Gastroesophageal sphincter (tissue), 3 donors: ENCODE measurements around the gene TXNDC5.

Experiments
- POLR2A ChIP-seq, 2 donors: fragments of 450-650 bp; IDR thresholded peaks; one replicate each; pipeline ENCODE4 v1.6.1; 2017; ENCODE audit warnings: antibody characterized with exemption in 2 of 2, mild to moderate bottlenecking in 2 of 2, moderate library complexity in 1 of 2
- TF ChIP-seq, protein P1 (sequence below), 4 experiments: fragments of 200-600 bp in 2 of 4; fragments of 450-650 bp in 2 of 4; sonication (generic) in 1 of 4; IDR thresholded peaks; one replicate each; pipeline ENCODE4 v1.5.1; 2017 to 2019; ENCODE audit warnings: antibody characterized with exemption in 4 of 4, mild to moderate bottlenecking in 2 of 4, moderate library complexity in 2 of 4

DNA sequence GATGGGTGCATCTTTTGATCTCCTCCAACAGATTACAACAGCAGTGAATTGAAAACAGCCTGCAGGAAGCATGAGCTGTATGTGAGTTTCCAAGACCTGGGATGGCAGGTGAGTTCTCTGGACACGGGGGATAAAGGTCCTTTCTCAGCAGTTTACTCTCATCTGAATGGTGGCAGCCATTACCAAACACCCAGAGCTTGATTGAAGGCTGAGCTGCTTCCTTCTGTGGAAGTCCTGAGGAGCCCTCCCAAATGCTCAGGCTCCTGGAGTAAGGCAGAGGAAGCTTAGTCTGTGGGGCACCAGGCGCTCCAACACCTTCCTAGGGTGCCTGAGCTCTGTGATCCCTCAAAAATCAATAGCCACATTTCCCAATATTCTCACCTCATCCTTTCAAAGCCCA, 31.5 kb downstream of the TXNDC5 start:
- TF ChIP-seq POLR2A (IDR thresholded peaks at IDR 0.05): no peak
- TF ChIP-seq, protein P1, sequence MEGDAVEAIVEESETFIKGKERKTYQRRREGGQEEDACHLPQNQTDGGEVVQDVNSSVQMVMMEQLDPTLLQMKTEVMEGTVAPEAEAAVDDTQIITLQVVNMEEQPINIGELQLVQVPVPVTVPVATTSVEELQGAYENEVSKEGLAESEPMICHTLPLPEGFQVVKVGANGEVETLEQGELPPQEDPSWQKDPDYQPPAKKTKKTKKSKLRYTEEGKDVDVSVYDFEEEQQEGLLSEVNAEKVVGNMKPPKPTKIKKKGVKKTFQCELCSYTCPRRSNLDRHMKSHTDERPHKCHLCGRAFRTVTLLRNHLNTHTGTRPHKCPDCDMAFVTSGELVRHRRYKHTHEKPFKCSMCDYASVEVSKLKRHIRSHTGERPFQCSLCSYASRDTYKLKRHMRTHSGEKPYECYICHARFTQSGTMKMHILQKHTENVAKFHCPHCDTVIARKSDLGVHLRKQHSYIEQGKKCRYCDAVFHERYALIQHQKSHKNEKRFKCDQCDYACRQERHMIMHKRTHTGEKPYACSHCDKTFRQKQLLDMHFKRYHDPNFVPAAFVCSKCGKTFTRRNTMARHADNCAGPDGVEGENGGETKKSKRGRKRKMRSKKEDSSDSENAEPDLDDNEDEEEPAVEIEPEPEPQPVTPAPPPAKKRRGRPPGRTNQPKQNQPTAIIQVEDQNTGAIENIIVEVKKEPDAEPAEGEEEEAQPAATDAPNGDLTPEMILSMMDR (IDR thresholded peaks at IDR 0.05): no peak
